IMR-90 (cell line): Measurements from ENCODE around the gene PRTG. TPM values are rescaled to one million over a fixed set of nuclear protein-coding genes. Genes with fewer than 3 reads are reported as not detected.

ENCODE experiments used
- ATAC-seq: fragments of 200-7000 bp; cut with Tn5 transposase; 2 replicates; pipeline ENCODE4 v1.9.1; 2020; ENCODE audit warnings: low read depth, mild to moderate bottlenecking, moderate library complexity
- BruUV-seq: library from RNA; stranded (reverse); fragments of 400-500 nt; replicated peaks from 2 replicates; lab custom pipeline; 2021; lab: Mats Ljungman, UMichigan
- CTCF ChIA-PET: fragments of 300-600 bp; formaldehyde crosslinking; extraction: SDS; loops from one replicate; lab custom pipeline; 2021; ENCODE audit warnings: antibody characterized with exemption; lab: Yijun Ruan, JAX
- POLR2A ChIA-PET: fragments of 300-600 bp; sonication (Branson Sonifier 250); formaldehyde crosslinking; loops from one replicate; lab custom pipeline; 2022; ENCODE audit warnings: antibody characterized with exemption; ENCODE audit not compliant: unreplicated experiment; lab: Charles Lee
- DNase-seq: peaks from one replicate; pipeline ENCODE4 v3.0.0; 2013
- H2AFZ ChIP-seq: replicated peaks from 2 replicates; pipeline ENCODE3; 2013; ENCODE audit warnings: low read length, mild to moderate bottlenecking; ENCODE audit not compliant: poor library complexity
- H2AK5ac ChIP-seq: 2 replicates; pipeline ENCODE4 v1.6.1; 2013; ENCODE audit warnings: low read depth, low read length, inconsistent platforms
- H2AK9ac ChIP-seq: replicated peaks from 2 replicates; pipeline ENCODE3; 2013; ENCODE audit warnings: mild to moderate bottlenecking, low read depth, low read length, moderate library complexity; ENCODE audit not compliant: poor library complexity
- H2BK120ac ChIP-seq: 2 replicates; pipeline ENCODE4 v1.6.1; 2013; ENCODE audit warnings: low read depth, low read length, inconsistent platforms
- H2BK15ac ChIP-seq: 3 replicates; pipeline ENCODE4 v1.6.1; 2013; ENCODE audit warnings: low read depth, low read length, inconsistent platforms
- H2BK20ac ChIP-seq: 2 replicates; pipeline ENCODE4 v1.6.1; 2013; ENCODE audit warnings: low read depth, mild to moderate bottlenecking, inconsistent platforms, low read length, moderate library complexity
- H2BK5ac ChIP-seq: 2 replicates; pipeline ENCODE4 v1.6.1; 2013; ENCODE audit warnings: mild to moderate bottlenecking, low read depth, low read length, inconsistent platforms; ENCODE audit not compliant: poor library complexity, severe bottlenecking
- H3K14ac ChIP-seq: replicated peaks from 2 replicates; pipeline ENCODE4 v1.6.1; 2013; ENCODE audit warnings: low read depth, low read length, inconsistent platforms
- H3K18ac ChIP-seq: 2 replicates; pipeline ENCODE4 v1.6.1; 2013; ENCODE audit warnings: low read depth, low read length, control low read depth
- H3K23ac ChIP-seq: 2 replicates; pipeline ENCODE4 v1.6.1; 2013; ENCODE audit warnings: low read depth, low read length, inconsistent platforms
- H3K27ac ChIP-seq: 2 replicates; pipeline ENCODE4 v1.5.1; 2013; ENCODE audit warnings: mild to moderate bottlenecking, control low read depth, low read length; ENCODE audit not compliant: insufficient read depth
- H3K27me3 ChIP-seq: 2 replicates; pipeline ENCODE4 v1.6.1; 2013; ENCODE audit warnings: low read length; ENCODE audit not compliant: control insufficient read depth, insufficient read depth
- H3K36me3 ChIP-seq: 2 replicates; pipeline ENCODE4 v1.6.1; 2013; ENCODE audit warnings: low read length, mixed read lengths; ENCODE audit not compliant: control insufficient read depth, insufficient read depth
- H3K4ac ChIP-seq: 2 replicates; pipeline ENCODE4 v1.6.1; 2013; ENCODE audit warnings: low read depth, low read length, inconsistent platforms
- H3K4me1 ChIP-seq: 2 replicates; pipeline ENCODE4 v1.6.1; 2013; ENCODE audit warnings: low read length, mixed read lengths; ENCODE audit not compliant: control insufficient read depth, insufficient read depth
- H3K4me2 ChIP-seq: 2 replicates; pipeline ENCODE4 v1.6.1; 2013; ENCODE audit warnings: low read depth, mild to moderate bottlenecking, control low read depth, low read length, moderate library complexity
- H3K4me3 ChIP-seq: 2 replicates; pipeline ENCODE4 v1.5.1; 2013; ENCODE audit warnings: low read depth, mild to moderate bottlenecking, control low read depth, low read length, moderate library complexity; ENCODE audit not compliant: insufficient read depth
- H3K56ac ChIP-seq: 2 replicates; pipeline ENCODE4 v1.6.1; 2013; ENCODE audit warnings: low read length, inconsistent platforms; ENCODE audit not compliant: insufficient read depth; ENCODE audit errors: extremely low read depth
- H3K79me1 ChIP-seq, 2 experiments: 2 replicates each; pipeline ENCODE4 v1.6.1; 2013; ENCODE audit warnings: low read length in 2 of 2, inconsistent platforms in 1 of 2, low read depth in 1 of 2
- H3K9ac ChIP-seq: 2 replicates; pipeline ENCODE4 v1.6.1; 2013; ENCODE audit warnings: low read depth, low read length, control low read depth
- H3K9me1 ChIP-seq: 2 replicates; pipeline ENCODE4 v1.6.1; 2013; ENCODE audit warnings: low read length, inconsistent platforms; ENCODE audit not compliant: insufficient read depth
- H3K9me3 ChIP-seq: 2 replicates; pipeline ENCODE4 v1.6.1; 2013; ENCODE audit warnings: low read length; ENCODE audit not compliant: control insufficient read depth, insufficient read depth
- H4K20me1 ChIP-seq: 2 replicates; pipeline ENCODE4 v1.6.1; 2013; ENCODE audit warnings: low read length, inconsistent platforms; ENCODE audit not compliant: insufficient read depth
- H4K5ac ChIP-seq: 2 replicates; pipeline ENCODE4 v1.6.1; 2013; ENCODE audit warnings: mild to moderate bottlenecking, low read depth, low read length, control low read depth
- H4K8ac ChIP-seq, 2 experiments: 2 replicates each; pipeline ENCODE4 v1.6.1; 2013; ENCODE audit warnings: low read depth in 2 of 2, low read length in 2 of 2, control low read depth in 1 of 2, inconsistent platforms in 1 of 2
- H4K91ac ChIP-seq: 2 replicates; pipeline ENCODE4 v1.6.1; 2013; ENCODE audit warnings: low read depth, low read length, inconsistent platforms; ENCODE audit not compliant: insufficient read depth
- ELK1 ChIP-seq: fragments of 150-350 bp; IDR thresholded peaks from 2 replicates; pipeline ENCODE4 v1.6.1; 2016; ENCODE audit warnings: low read depth, mild to moderate bottlenecking, low read length, moderate library complexity, borderline replicate concordance
- FOS ChIP-seq: fragments of 150-350 bp; IDR thresholded peaks from 2 replicates; pipeline ENCODE4 v1.6.1; 2016; ENCODE audit warnings: low read depth, low read length
- MAZ ChIP-seq: IDR thresholded peaks from 2 replicates; pipeline ENCODE4 v1.6.1; 2012; ENCODE audit warnings: low read depth, mild to moderate bottlenecking, low read length, improper control_type of control experiment, moderate library complexity, borderline replicate concordance
- RAD21 ChIP-seq: IDR thresholded peaks from 2 replicates; pipeline ENCODE4 v1.6.1; 2012; ENCODE audit warnings: low read length, improper control_type of control experiment
- RCOR1 ChIP-seq: IDR thresholded peaks from 2 replicates; pipeline ENCODE4 v1.6.1; 2012; ENCODE audit warnings: mild to moderate bottlenecking, low read length, improper control_type of control experiment; ENCODE audit not compliant: insufficient replicate concordance
- WGBS, 2 experiments: methylation state at CpG; one replicate each; pipeline versions ENCODE4 v1.1.5 to v1.1.7; 2013; ENCODE audit warnings: missing lambda C conversion rate in 2 of 2; ENCODE audit not compliant: insufficient read length in 1 of 2; ENCODE audit errors: extremely low coverage in 2 of 2; 5-methylcytosine and 5-hydroxymethylcytosine counted together
- dilution Hi-C: fragments of 300-500 bp; cut with HindIII; formaldehyde crosslinking; loops from one replicate; pipeline ENCODE4 v1.14.3; 2018; ENCODE audit warnings: low sequenced_read_pairs; ENCODE audit not compliant: unreplicated experiment
- in situ Hi-C: fragments of 300-500 bp; cut with MboI; formaldehyde crosslinking; loops from 3 replicates; pipeline ENCODE4 v1.14.3; 2019; ENCODE audit warnings: low sequenced_read_pairs, inconsistent platforms, mixed read lengths
- intact Hi-C: fragments of 100-400 bp; cut with micrococcal nuclease; formaldehyde crosslinking; loops from 2 replicates; pipeline ENCODE4 v1.10.0; 2022
- polyA plus RNA-seq, 3 experiments: library from polyadenylated mRNA; depleted of rRNA; stranded (reverse); fragments of >200 nt; gene quantifications; 2 replicates each; pipeline ENCODE4 v1.2.3, GENCODE V29; 2012; ENCODE audit warnings: low replicate concordance in 1 of 3
- total RNA-seq: library from RNA; depleted of rRNA; stranded (reverse); fragments of >200 nt; gene quantifications from 2 replicates; pipeline ENCODE4 v1.2.3, GENCODE V29; 2012

Gene PRTG
- total and polyA plus RNA-seq, 2 of the 4 experiments (the other 2 are of a cell fraction) = 0.99 to 1.4 TPM

- Histone ChIP-seq H2BK5ac (no peak overlapping the region), H3K9ac (no peak overlapping the region), H3K79me1 (no peaks in the 10 kb centered on the region), H2BK120ac (no peak overlapping the region), H3K4me2 (no peak overlapping the region), H3K4ac (no peak overlapping the region), H4K20me1 (no peaks in the 10 kb centered on the region), H3K9me3 (no peaks in the 10 kb centered on the region), H2AK5ac (no peak overlapping the region), H2AFZ (no peak overlapping the region), H3K27ac (no peak overlapping the region), H2BK15ac (no peak overlapping the region), H3K36me3 (no peaks in the 10 kb centered on the region), H3K4me1 (no peaks in the 10 kb centered on the region), H3K18ac (no peak overlapping the region), H3K14ac (no peak overlapping the region), H4K5ac (no peak overlapping the region), H2AK9ac (no peak overlapping the region), H2BK20ac (no peak overlapping the region), H3K56ac (no peak overlapping the region), H3K4me3 (no peak overlapping the region), H3K23ac (no peak overlapping the region), H3K9me1 (no peaks in the 10 kb centered on the region), H3K27me3 (peaks cover 2% of the 10 kb centered on the region; the same call in 1 of the 2 replicates), H4K8ac (no peak overlapping the region), H4K91ac (no peak overlapping the region)
- ChIA-PET CTCF (interaction anchor here (1.6 kb wide), 1 partner anchor 62 kb away, joined by 6 read pairs; no protein-coding TSS in a partner anchor), POLR2A (no interaction called here)
- no CpG with 5 or more reads among the region's 2 CpGs for WGBS, 2 experiments
- ATAC-seq = no peak
- intact Hi-C loops (no loop called here), dilution Hi-C loops (no loop called here), in situ Hi-C loops (no loop called here)
- TF ChIP-seq RCOR1 (no peak), ELK1 (no peak), FOS (no peak), MAZ (no peak), RAD21 (no peak)
- no peak for DNase-seq
- BruUV-seq = no TSS peak
Measured at GRCh38 chr15:55712363-55712762, 30.6 kb downstream of the PRTG start.
